H9 (cell line): ENCODE results near the gene NACC2. TPM values are rescaled to one million over a fixed set of nuclear protein-coding genes. Genes with fewer than 3 reads are reported as not detected.
A peak's percentile ranks its signal among the peaks of the same experiment; 100 is the strongest.

Experiments
- DNase-seq: peaks from one replicate; pipeline ENCODE4 v3.0.0-alpha.2; 2017
- H2AFZ ChIP-seq: one replicate; pipeline ENCODE4 v1.6.1; 2013; ENCODE audit warnings: mild to moderate bottlenecking, low read length, control low read depth, moderate library complexity
- H2AK5ac ChIP-seq: 2 replicates; pipeline ENCODE4 v1.6.1; 2013; ENCODE audit warnings: low read length, control low read depth, mixed read lengths; ENCODE audit not compliant: insufficient read length
- H2BK120ac ChIP-seq: one replicate; pipeline ENCODE4 v1.6.1; 2013; ENCODE audit warnings: low read depth, mild to moderate bottlenecking, low read length, control low read depth, inconsistent platforms; ENCODE audit not compliant: poor library complexity, severe bottlenecking
- H2BK12ac ChIP-seq: 2 replicates; pipeline ENCODE4 v1.6.1; 2013; ENCODE audit warnings: low read length, control low read depth, mixed read lengths, low read depth; ENCODE audit not compliant: insufficient read length
- H2BK15ac ChIP-seq: 2 replicates; pipeline ENCODE4 v1.6.1; 2013; ENCODE audit warnings: low read depth, low read length, control low read depth
- H2BK20ac ChIP-seq: one replicate; pipeline ENCODE4 v1.6.1; 2013; ENCODE audit warnings: low read depth, mild to moderate bottlenecking, low read length, control low read depth, inconsistent platforms; ENCODE audit not compliant: poor library complexity, severe bottlenecking
- H2BK5ac ChIP-seq: 2 replicates; pipeline ENCODE4 v1.6.1; 2013; ENCODE audit warnings: low read length, control low read depth, mixed read lengths; ENCODE audit not compliant: insufficient read length
- H3K14ac ChIP-seq: 2 replicates; pipeline ENCODE4 v1.6.1; 2013; ENCODE audit warnings: low read length, control low read depth; ENCODE audit not compliant: insufficient read depth
- H3K18ac ChIP-seq: 2 replicates; pipeline ENCODE4 v1.6.1; 2013; ENCODE audit warnings: low read depth, mild to moderate bottlenecking, mixed read lengths, low read length, control low read depth; ENCODE audit not compliant: insufficient read length
- H3K23ac ChIP-seq: 2 replicates; pipeline ENCODE4 v1.6.1; 2013; ENCODE audit warnings: low read length, control low read depth, mixed read lengths, low read depth; ENCODE audit not compliant: insufficient read length
- H3K23me2 ChIP-seq: 2 replicates; pipeline ENCODE4 v1.6.1; 2013; ENCODE audit warnings: low read depth, mild to moderate bottlenecking, mixed read lengths, low read length, control low read depth; ENCODE audit not compliant: insufficient read length, poor library complexity, severe bottlenecking
- H3K27ac ChIP-seq: 2 replicates; pipeline ENCODE4 v1.5.1; 2013; ENCODE audit warnings: low read length, control low read depth, mixed read lengths, low read depth; ENCODE audit not compliant: insufficient read length
- H3K27me3 ChIP-seq: 2 replicates; pipeline ENCODE4 v1.6.1; 2013; ENCODE audit warnings: low read length, control low read depth, inconsistent platforms; ENCODE audit not compliant: insufficient read depth
- H3K4ac ChIP-seq: 2 replicates; pipeline ENCODE4 v1.6.1; 2013; ENCODE audit warnings: low read depth, mild to moderate bottlenecking, control low read depth, inconsistent platforms, low read length, moderate library complexity
- H3K4me1 ChIP-seq: 2 replicates; pipeline ENCODE4 v1.6.1; 2013; ENCODE audit warnings: low read length, control low read depth, inconsistent platforms; ENCODE audit not compliant: insufficient read depth
- H3K4me2 ChIP-seq: 2 replicates; pipeline ENCODE4 v1.6.1; 2013; ENCODE audit warnings: low read length, control low read depth, mixed read lengths; ENCODE audit not compliant: insufficient read length, insufficient read depth
- H3K56ac ChIP-seq: 2 replicates; pipeline ENCODE4 v1.6.1; 2013; ENCODE audit warnings: low read depth, mild to moderate bottlenecking, mixed read lengths, low read length, control low read depth; ENCODE audit not compliant: insufficient read length
- H3K79me1 ChIP-seq: 2 replicates; pipeline ENCODE4 v1.6.1; 2013; ENCODE audit warnings: low read depth, mild to moderate bottlenecking, moderate library complexity, low read length, control low read depth, inconsistent platforms; ENCODE audit not compliant: insufficient read depth, poor library complexity, severe bottlenecking
- H3K79me2 ChIP-seq: 2 replicates; pipeline ENCODE4 v1.6.1; 2013; ENCODE audit warnings: low read length, control low read depth, inconsistent platforms; ENCODE audit not compliant: insufficient read depth
- H3K9ac ChIP-seq: 2 replicates; pipeline ENCODE4 v1.6.1; 2013; ENCODE audit warnings: low read length, control low read depth, mixed read lengths; ENCODE audit not compliant: insufficient read length; ENCODE audit errors: extremely low read depth
- H3K9me3 ChIP-seq: one replicate; pipeline ENCODE4 v1.6.1; 2013; ENCODE audit warnings: low read depth, low read length, inconsistent platforms; ENCODE audit not compliant: control insufficient read depth
- H3T11ph ChIP-seq: one replicate; pipeline ENCODE4 v1.6.1; 2013; ENCODE audit warnings: mild to moderate bottlenecking, low read length, control low read depth, inconsistent platforms
- H4K20me1 ChIP-seq: one replicate; pipeline ENCODE4 v1.6.1; 2013; ENCODE audit not compliant: control insufficient read depth, insufficient read length, insufficient read depth
- H4K5ac ChIP-seq: 2 replicates; pipeline ENCODE4 v1.6.1; 2013; ENCODE audit warnings: low read depth, mild to moderate bottlenecking, mixed read lengths, low read length, control low read depth; ENCODE audit not compliant: insufficient read length
- H4K8ac ChIP-seq: replicated peaks from 2 replicates; pipeline ENCODE4 v1.6.1; 2013; ENCODE audit warnings: low read length, control low read depth, mixed read lengths, low read depth; ENCODE audit not compliant: insufficient read length
- H4K91ac ChIP-seq: 2 replicates; pipeline ENCODE4 v1.6.1; 2013; ENCODE audit warnings: low read depth, mild to moderate bottlenecking, moderate library complexity, mixed read lengths, low read length, control low read depth; ENCODE audit not compliant: insufficient read length
- H3K27ac Mint-ChIP-seq, 3 experiments: 2 replicates in 2 of 3; 3 replicates in 1 of 3; pipeline ENCODE4 v1.8.0; 2020 to 2021; ENCODE audit warnings: mixed read lengths in 3 of 3, mild to moderate bottlenecking in 1 of 3, moderate library complexity in 1 of 3
- H3K27me3 Mint-ChIP-seq: 2 replicates; pipeline ENCODE4 v1.8.0; 2021; ENCODE audit warnings: low read depth, mild to moderate bottlenecking, moderate library complexity, mixed read lengths
- H3K36me3 Mint-ChIP-seq, 3 experiments: 2 replicates in 2 of 3; 3 replicates in 1 of 3; pipeline ENCODE4 v1.8.0; 2020 to 2021; ENCODE audit warnings: low read depth in 3 of 3, mixed read lengths in 3 of 3; ENCODE audit not compliant: insufficient read depth in 1 of 3
- H3K4me1 Mint-ChIP-seq, 2 experiments: 2 replicates each; pipeline ENCODE4 v1.8.0; 2020; ENCODE audit warnings: mixed read lengths in 2 of 2
- H3K4me3 Mint-ChIP-seq, 2 experiments: 2 replicates in 1 of 2; 3 replicates in 1 of 2; pipeline ENCODE4 v1.8.0; 2020 to 2021; ENCODE audit warnings: mild to moderate bottlenecking in 2 of 2, mixed read lengths in 2 of 2, moderate library complexity in 1 of 2
- H3K9me3 Mint-ChIP-seq, 2 experiments: 2 replicates in 1 of 2; 3 replicates in 1 of 2; pipeline ENCODE4 v1.8.0; 2020; ENCODE audit warnings: mild to moderate bottlenecking in 2 of 2, mixed read lengths in 2 of 2, moderate library complexity in 1 of 2
- WGBS: extraction: QIAGEN DNeasy Blood & Tissue Kit; methylation state at CpG from one replicate; pipeline ENCODE4 v1.1.7; 2013; ENCODE audit warnings: missing lambda C conversion rate, low lambda C conversion rate, mixed read lengths; ENCODE audit not compliant: insufficient read length; ENCODE audit errors: extremely low coverage; 5-methylcytosine and 5-hydroxymethylcytosine counted together
- total RNA-seq: library from RNA; stranded (reverse); gene quantifications from 2 replicates; pipeline ENCODE4 v1.2.1, GENCODE V29; 2021
- TF ChIP-seq, protein P1 (sequence below): fragments of 200-600 bp; sonication (generic); conservative IDR thresholded peaks from 3 replicates; pipeline ENCODE4 v1.8.0; 2021; ENCODE audit warnings: antibody characterized with exemption, mild to moderate bottlenecking

NACC2 gene
- total RNA-seq, 1 experiment from 2014 or later: 11.5 TPM

DNA sequence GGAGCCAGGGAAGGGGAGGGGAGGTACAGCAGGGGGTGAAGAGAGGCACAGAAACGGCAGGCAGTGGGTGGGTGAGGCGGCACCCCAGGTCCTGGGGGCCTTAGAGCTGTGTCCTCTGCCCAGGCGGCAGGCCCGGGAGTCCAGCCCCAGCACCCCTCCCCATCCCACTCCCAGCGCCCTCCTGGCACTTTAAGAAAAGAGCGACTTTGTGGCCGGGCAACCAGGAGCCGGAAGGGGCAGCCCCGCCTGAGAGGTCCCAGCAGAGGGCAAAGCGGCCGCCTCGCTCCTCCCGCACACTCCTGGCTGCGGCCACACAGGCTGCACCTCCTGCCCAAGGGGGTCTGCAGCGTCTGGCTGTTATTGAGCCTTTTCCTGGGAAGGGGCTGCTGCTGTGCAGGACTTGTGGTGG is 42.6 kb downstream of the NACC2 start:
- Histone ChIP-seq H4K8ac (no peak overlapping the region), H2AK5ac (no peak overlapping the region), H3K4me1 (no peaks in the 10 kb centered on the region), H3K27me3 (no peaks in the 10 kb centered on the region), H4K91ac (no peak overlapping the region), H3K27ac (no peak overlapping the region), H2AFZ (no peak overlapping the region), H3K23ac (no peak overlapping the region), H3K14ac (no peak overlapping the region), H2BK12ac (no peak overlapping the region), H4K5ac (no peak overlapping the region), H3K79me2 (no peaks in the 10 kb centered on the region), H3K9me3 (no peaks in the 10 kb centered on the region), H3K18ac (peak overlapping the region; percentile 1), H2BK120ac (no peak overlapping the region), H4K20me1 (no peaks in the 10 kb centered on the region), H3K56ac (no peak overlapping the region), H2BK5ac (no peak overlapping the region), H3T11ph (no peak overlapping the region), H2BK20ac (no peak overlapping the region), H3K23me2 (peaks cover 7% of the 10 kb centered on the region), H2BK15ac (no peak overlapping the region), H3K4me2 (peak overlapping the region; percentile 55), H3K9ac (no peak overlapping the region), H3K79me1 (no peaks in the 10 kb centered on the region), H3K4ac (no peak overlapping the region)
- TF ChIP-seq, protein P1, sequence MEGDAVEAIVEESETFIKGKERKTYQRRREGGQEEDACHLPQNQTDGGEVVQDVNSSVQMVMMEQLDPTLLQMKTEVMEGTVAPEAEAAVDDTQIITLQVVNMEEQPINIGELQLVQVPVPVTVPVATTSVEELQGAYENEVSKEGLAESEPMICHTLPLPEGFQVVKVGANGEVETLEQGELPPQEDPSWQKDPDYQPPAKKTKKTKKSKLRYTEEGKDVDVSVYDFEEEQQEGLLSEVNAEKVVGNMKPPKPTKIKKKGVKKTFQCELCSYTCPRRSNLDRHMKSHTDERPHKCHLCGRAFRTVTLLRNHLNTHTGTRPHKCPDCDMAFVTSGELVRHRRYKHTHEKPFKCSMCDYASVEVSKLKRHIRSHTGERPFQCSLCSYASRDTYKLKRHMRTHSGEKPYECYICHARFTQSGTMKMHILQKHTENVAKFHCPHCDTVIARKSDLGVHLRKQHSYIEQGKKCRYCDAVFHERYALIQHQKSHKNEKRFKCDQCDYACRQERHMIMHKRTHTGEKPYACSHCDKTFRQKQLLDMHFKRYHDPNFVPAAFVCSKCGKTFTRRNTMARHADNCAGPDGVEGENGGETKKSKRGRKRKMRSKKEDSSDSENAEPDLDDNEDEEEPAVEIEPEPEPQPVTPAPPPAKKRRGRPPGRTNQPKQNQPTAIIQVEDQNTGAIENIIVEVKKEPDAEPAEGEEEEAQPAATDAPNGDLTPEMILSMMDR: no peak
- Mint-ChIP-seq H3K27me3 (no peaks in the 10 kb centered on the region), H3K27ac (no peak overlapping the region), H3K36me3 (peaks cover 0 to 4% (median 0%) of the 10 kb centered on the region in 3 experiments; a peak in 2 of 7 replicates), H3K9me3 (no peaks in the 10 kb centered on the region), H3K4me3 (peak overlapping the region; percentile 65 to 80; a peak in 4 of 5 replicates), H3K4me1 (peaks cover 22 to 37% of the 10 kb centered on the region in 2 experiments)
- no CpG with 5 or more reads among the region's 15 CpGs for WGBS
- DNase-seq: peak; percentile 67
